IMR-90 (cell line): ENCODE measurements around the gene FAM83B. TPM values are rescaled to one million over a fixed set of nuclear protein-coding genes. Genes with fewer than 3 reads are reported as not detected.

Experiments
- ATAC-seq: fragments of 200-7000 bp; cut with Tn5 transposase; 2 replicates; pipeline ENCODE4 v1.9.1; 2020; ENCODE audit warnings: low read depth, mild to moderate bottlenecking, moderate library complexity
- BruUV-seq: library from RNA; stranded (reverse); fragments of 400-500 nt; replicated peaks from 2 replicates; lab custom pipeline; 2021; lab: Mats Ljungman, UMichigan
- CTCF ChIA-PET: fragments of 300-600 bp; formaldehyde crosslinking; extraction: SDS; loops from one replicate; lab custom pipeline; 2021; ENCODE audit warnings: antibody characterized with exemption; lab: Yijun Ruan, JAX
- POLR2A ChIA-PET: fragments of 300-600 bp; sonication (Branson Sonifier 250); formaldehyde crosslinking; loops from one replicate; lab custom pipeline; 2022; ENCODE audit warnings: antibody characterized with exemption; ENCODE audit not compliant: unreplicated experiment; lab: Charles Lee
- DNase-seq: peaks from one replicate; pipeline ENCODE4 v3.0.0; 2013
- H2AFZ ChIP-seq: replicated peaks from 2 replicates; pipeline ENCODE3; 2013; ENCODE audit warnings: low read length, mild to moderate bottlenecking; ENCODE audit not compliant: poor library complexity
- H2AK5ac ChIP-seq: 2 replicates; pipeline ENCODE4 v1.6.1; 2013; ENCODE audit warnings: low read depth, low read length, inconsistent platforms
- H2AK9ac ChIP-seq: replicated peaks from 2 replicates; pipeline ENCODE3; 2013; ENCODE audit warnings: mild to moderate bottlenecking, low read depth, low read length, moderate library complexity; ENCODE audit not compliant: poor library complexity
- H2BK120ac ChIP-seq: 2 replicates; pipeline ENCODE4 v1.6.1; 2013; ENCODE audit warnings: low read depth, low read length, inconsistent platforms
- H2BK15ac ChIP-seq: 3 replicates; pipeline ENCODE4 v1.6.1; 2013; ENCODE audit warnings: low read depth, low read length, inconsistent platforms
- H2BK20ac ChIP-seq: 2 replicates; pipeline ENCODE4 v1.6.1; 2013; ENCODE audit warnings: low read depth, mild to moderate bottlenecking, inconsistent platforms, low read length, moderate library complexity
- H2BK5ac ChIP-seq: 2 replicates; pipeline ENCODE4 v1.6.1; 2013; ENCODE audit warnings: mild to moderate bottlenecking, low read depth, low read length, inconsistent platforms; ENCODE audit not compliant: poor library complexity, severe bottlenecking
- H3K14ac ChIP-seq: replicated peaks from 2 replicates; pipeline ENCODE4 v1.6.1; 2013; ENCODE audit warnings: low read depth, low read length, inconsistent platforms
- H3K18ac ChIP-seq: 2 replicates; pipeline ENCODE4 v1.6.1; 2013; ENCODE audit warnings: low read depth, low read length, control low read depth
- H3K23ac ChIP-seq: 2 replicates; pipeline ENCODE4 v1.6.1; 2013; ENCODE audit warnings: low read depth, low read length, inconsistent platforms
- H3K27ac ChIP-seq: 2 replicates; pipeline ENCODE4 v1.5.1; 2013; ENCODE audit warnings: mild to moderate bottlenecking, control low read depth, low read length; ENCODE audit not compliant: insufficient read depth
- H3K27me3 ChIP-seq: 2 replicates; pipeline ENCODE4 v1.6.1; 2013; ENCODE audit warnings: low read length; ENCODE audit not compliant: control insufficient read depth, insufficient read depth
- H3K36me3 ChIP-seq: 2 replicates; pipeline ENCODE4 v1.6.1; 2013; ENCODE audit warnings: low read length, mixed read lengths; ENCODE audit not compliant: control insufficient read depth, insufficient read depth
- H3K4ac ChIP-seq: 2 replicates; pipeline ENCODE4 v1.6.1; 2013; ENCODE audit warnings: low read depth, low read length, inconsistent platforms
- H3K4me1 ChIP-seq: 2 replicates; pipeline ENCODE4 v1.6.1; 2013; ENCODE audit warnings: low read length, mixed read lengths; ENCODE audit not compliant: control insufficient read depth, insufficient read depth
- H3K4me2 ChIP-seq: 2 replicates; pipeline ENCODE4 v1.6.1; 2013; ENCODE audit warnings: low read depth, mild to moderate bottlenecking, control low read depth, low read length, moderate library complexity
- H3K4me3 ChIP-seq: 2 replicates; pipeline ENCODE4 v1.5.1; 2013; ENCODE audit warnings: low read depth, mild to moderate bottlenecking, control low read depth, low read length, moderate library complexity; ENCODE audit not compliant: insufficient read depth
- H3K56ac ChIP-seq: 2 replicates; pipeline ENCODE4 v1.6.1; 2013; ENCODE audit warnings: low read length, inconsistent platforms; ENCODE audit not compliant: insufficient read depth; ENCODE audit errors: extremely low read depth
- H3K79me1 ChIP-seq, 2 experiments: 2 replicates each; pipeline ENCODE4 v1.6.1; 2013; ENCODE audit warnings: low read length in 2 of 2, inconsistent platforms in 1 of 2, low read depth in 1 of 2
- H3K9ac ChIP-seq: 2 replicates; pipeline ENCODE4 v1.6.1; 2013; ENCODE audit warnings: low read depth, low read length, control low read depth
- H3K9me1 ChIP-seq: 2 replicates; pipeline ENCODE4 v1.6.1; 2013; ENCODE audit warnings: low read length, inconsistent platforms; ENCODE audit not compliant: insufficient read depth
- H3K9me3 ChIP-seq: 2 replicates; pipeline ENCODE4 v1.6.1; 2013; ENCODE audit warnings: low read length; ENCODE audit not compliant: control insufficient read depth, insufficient read depth
- H4K20me1 ChIP-seq: 2 replicates; pipeline ENCODE4 v1.6.1; 2013; ENCODE audit warnings: low read length, inconsistent platforms; ENCODE audit not compliant: insufficient read depth
- H4K5ac ChIP-seq: 2 replicates; pipeline ENCODE4 v1.6.1; 2013; ENCODE audit warnings: mild to moderate bottlenecking, low read depth, low read length, control low read depth
- H4K8ac ChIP-seq, 2 experiments: 2 replicates each; pipeline ENCODE4 v1.6.1; 2013; ENCODE audit warnings: low read depth in 2 of 2, low read length in 2 of 2, control low read depth in 1 of 2, inconsistent platforms in 1 of 2
- H4K91ac ChIP-seq: 2 replicates; pipeline ENCODE4 v1.6.1; 2013; ENCODE audit warnings: low read depth, low read length, inconsistent platforms; ENCODE audit not compliant: insufficient read depth
- BHLHE40 ChIP-seq: fragments of 150-350 bp; IDR thresholded peaks from 2 replicates; pipeline ENCODE4 v1.6.1; 2016; ENCODE audit warnings: mild to moderate bottlenecking, low read depth, low read length
- CHD1 ChIP-seq: IDR thresholded peaks from 2 replicates; pipeline ENCODE4 v1.6.1; 2012; ENCODE audit warnings: low read depth, low read length, improper control_type of control experiment
- CTCF ChIP-seq: conservative IDR thresholded peaks from 2 replicates; pipeline ENCODE4 v1.5.1; 2012; ENCODE audit warnings: mild to moderate bottlenecking, low read depth, low read length, improper control_type of control experiment
- FOS ChIP-seq: fragments of 150-350 bp; IDR thresholded peaks from 2 replicates; pipeline ENCODE4 v1.6.1; 2016; ENCODE audit warnings: low read depth, low read length
- MAFK ChIP-seq: IDR thresholded peaks from 2 replicates; pipeline ENCODE4 v1.6.1; 2012; ENCODE audit warnings: low read depth, low read length, improper control_type of control experiment
- MXI1 ChIP-seq: IDR thresholded peaks from 2 replicates; pipeline ENCODE4 v1.6.1; 2012; ENCODE audit warnings: low read depth, mild to moderate bottlenecking, low read length, moderate library complexity, borderline replicate concordance
- WGBS, 2 experiments: methylation state at CpG; one replicate each; pipeline versions ENCODE4 v1.1.5 to v1.1.7; 2013; ENCODE audit warnings: missing lambda C conversion rate in 2 of 2; ENCODE audit not compliant: insufficient read length in 1 of 2; ENCODE audit errors: extremely low coverage in 2 of 2; 5-methylcytosine and 5-hydroxymethylcytosine counted together
- dilution Hi-C: fragments of 300-500 bp; cut with HindIII; formaldehyde crosslinking; loops from one replicate; pipeline ENCODE4 v1.14.3; 2018; ENCODE audit warnings: low sequenced_read_pairs; ENCODE audit not compliant: unreplicated experiment
- in situ Hi-C: fragments of 300-500 bp; cut with MboI; formaldehyde crosslinking; loops from 3 replicates; pipeline ENCODE4 v1.14.3; 2019; ENCODE audit warnings: low sequenced_read_pairs, inconsistent platforms, mixed read lengths
- intact Hi-C: fragments of 100-400 bp; cut with micrococcal nuclease; formaldehyde crosslinking; loops from 2 replicates; pipeline ENCODE4 v1.10.0; 2022
- polyA plus RNA-seq, 3 experiments: library from polyadenylated mRNA; depleted of rRNA; stranded (reverse); fragments of >200 nt; gene quantifications; 2 replicates each; pipeline ENCODE4 v1.2.3, GENCODE V29; 2012; ENCODE audit warnings: low replicate concordance in 1 of 3
- total RNA-seq: library from RNA; depleted of rRNA; stranded (reverse); fragments of >200 nt; gene quantifications from 2 replicates; pipeline ENCODE4 v1.2.3, GENCODE V29; 2012

The FAM83B gene
- total and polyA plus RNA-seq, 2 of the 4 experiments (the other 2 are of a cell fraction), result 0.02 to 0.18 TPM

GRCh38 chr6:54846857-54847674, 495 bp downstream of the FAM83B start:
- Histone ChIP-seq H4K5ac (no peak overlapping the region; the same call in 1 of the 2 replicates), H3K18ac (no peak overlapping the region), H3K27ac (no peak overlapping the region), H4K20me1 (no peaks in the 10 kb centered on the region), H3K23ac (peak overlapping the region; percentile 60; the same call in 1 of the 2 replicates), H3K9ac (no peak overlapping the region), H2AK9ac (peak overlapping the region; percentile 35), H3K9me3 (no peaks in the 10 kb centered on the region), H2AK5ac (no peak overlapping the region), H3K27me3 (peaks cover 4% of the 10 kb centered on the region), H2BK20ac (0 out of 2 replicates have a peak overlapping the region, but pooled peaks have one; percentile 25), H3K9me1 (peaks cover 4% of the 10 kb centered on the region; the same call in 1 of the 2 replicates), H4K91ac (no peak overlapping the region), H4K8ac (peak overlapping the region in 1 of 2 experiments; percentile 11; a peak in 1 of 4 replicates), H2BK15ac (no peak overlapping the region; the same call in 2 of the 3 replicates), H3K4ac (peak overlapping the region; percentile 35), H2AFZ (peak overlapping the region; percentile 90), H3K4me2 (peak overlapping the region; percentile 79), H3K79me1 (no peaks in the 10 kb centered on the region), H3K4me1 (0 out of 2 replicates have a peak, but pooled peaks cover 2% of the 10 kb centered on the region), H3K36me3 (no peaks in the 10 kb centered on the region), H2BK5ac (no peak overlapping the region), H3K4me3 (peak overlapping the region; percentile 52), H2BK120ac (no peak overlapping the region; the same call in 1 of the 2 replicates), H3K56ac (no peak overlapping the region), H3K14ac (no peak overlapping the region)
- TF ChIP-seq FOS (no peak), BHLHE40 (no peak), CHD1 (no peak), MXI1 (no peak), MAFK (no peak), CTCF (no peak)
- peak; percentile 63 for ATAC-seq
- no peak for DNase-seq
- dilution Hi-C loops, result no loop called here
- CTCF ChIA-PET, result no interaction called here
- POLR2A ChIA-PET, result no interaction called here
- intact Hi-C loops, result no loop called here
- in situ Hi-C loops, result no loop called here
- no TSS peak for BruUV-seq
- WGBS, 2 experiments, result 0% methylated on average over 4 of the region's 35 CpGs; no CpG with 5 or more reads in 1 of the 2 experiments
